Measurements from ENCODE around the gene FAM76B. TPM values are rescaled to one million over a fixed set of nuclear protein-coding genes. Genes with fewer than 3 reads are reported as not detected.
A peak's percentile ranks its signal among the peaks of the same experiment; 100 is the strongest.

FAM76B gene
- total and polyA plus RNA-seq, 9 of the 15 experiments (the other 6 are each of a cell fraction or from before 2014, with no cell fraction given): 22.5 to 60.0 (median 35.0) TPM

DNA sequence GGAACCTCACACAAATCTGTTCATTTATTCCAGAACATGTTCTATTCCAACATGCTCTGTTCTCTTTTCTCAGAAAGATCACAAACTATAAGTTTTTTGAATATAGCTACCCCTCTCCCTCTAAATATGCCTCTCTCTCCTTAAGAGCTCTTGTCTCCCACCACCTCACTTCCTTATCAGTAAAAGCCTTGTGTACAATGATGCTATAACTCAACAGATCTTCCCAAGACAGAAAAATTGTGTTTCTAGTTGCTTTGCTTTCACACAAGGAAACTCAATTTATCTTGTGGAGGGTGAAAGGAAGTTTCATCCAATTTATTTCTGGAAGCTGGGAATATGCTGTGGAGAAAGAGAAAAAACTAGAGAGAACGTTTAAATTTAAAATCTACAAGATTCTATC is 64.4 kb downstream of the FAM76B start (continued):
- TF ChIP-seq BDP1 (IDR thresholded peaks at IDR 0.05; ENCODE audit: insufficient read depth, insufficient read length) (no peak), U2AF1 (optimal IDR thresholded peaks at IDR 0.05; ENCODE audit: low read depth, low read length) (no peak), SMARCE1 (IDR thresholded peaks at IDR 0.05) (peak; percentile 62; the same call in 1 of the 2 replicates), CHD4 (IDR thresholded peaks at IDR 0.05; ENCODE audit: insufficient read depth, insufficient replicate concordance, low read depth, low read length, poor library complexity, severe bottlenecking) (no peak), ZNF212 (CRISPR knock-in tag; IDR thresholded peaks at IDR 0.05) (no peak), SAFB (IDR thresholded peaks at IDR 0.05; ENCODE audit: borderline replicate concordance, low read depth, low read length) (no peak), HNRNPLL (IDR thresholded peaks at IDR 0.05; ENCODE audit: low read depth, low read length, poor library complexity, severe bottlenecking) (no peak), PHB2 (IDR thresholded peaks at IDR 0.05; ENCODE audit: low read depth) (no peak), SUPT5H (IDR thresholded peaks at IDR 0.05) (no peak), CREM (IDR thresholded peaks at IDR 0.05; ENCODE audit: low read depth) (0 out of 2 replicates have a peak, but pooled peaks have one; percentile 11), CLOCK (CRISPR knock-in tag; IDR thresholded peaks at IDR 0.05; ENCODE audit: borderline replicate concordance) (no peak), EP300 (IDR thresholded peaks at IDR 0.05; ENCODE audit: low read length) (peak; percentile 55; the same call in 1 of the 2 replicates), SAFB2 (IDR thresholded peaks at IDR 0.05; ENCODE audit: borderline replicate concordance, low read depth, low read length, severe bottlenecking) (no peak), PRPF4 (IDR thresholded peaks at IDR 0.05; ENCODE audit: insufficient read depth, low read depth, low read length, poor library complexity, severe bottlenecking) (no peak), SAP30 (IDR thresholded peaks at IDR 0.05; ENCODE audit: borderline replicate concordance, insufficient read depth, low read depth, low read length, poor library complexity, severe bottlenecking) (no peak), CXXC5 (CRISPR knock-in tag; IDR thresholded peaks at IDR 0.05) (no peak), PTTG1 (tag; IDR thresholded peaks at IDR 0.05; ENCODE audit: low read depth) (no peak)
- TF ChIP-seq, protein P1, sequence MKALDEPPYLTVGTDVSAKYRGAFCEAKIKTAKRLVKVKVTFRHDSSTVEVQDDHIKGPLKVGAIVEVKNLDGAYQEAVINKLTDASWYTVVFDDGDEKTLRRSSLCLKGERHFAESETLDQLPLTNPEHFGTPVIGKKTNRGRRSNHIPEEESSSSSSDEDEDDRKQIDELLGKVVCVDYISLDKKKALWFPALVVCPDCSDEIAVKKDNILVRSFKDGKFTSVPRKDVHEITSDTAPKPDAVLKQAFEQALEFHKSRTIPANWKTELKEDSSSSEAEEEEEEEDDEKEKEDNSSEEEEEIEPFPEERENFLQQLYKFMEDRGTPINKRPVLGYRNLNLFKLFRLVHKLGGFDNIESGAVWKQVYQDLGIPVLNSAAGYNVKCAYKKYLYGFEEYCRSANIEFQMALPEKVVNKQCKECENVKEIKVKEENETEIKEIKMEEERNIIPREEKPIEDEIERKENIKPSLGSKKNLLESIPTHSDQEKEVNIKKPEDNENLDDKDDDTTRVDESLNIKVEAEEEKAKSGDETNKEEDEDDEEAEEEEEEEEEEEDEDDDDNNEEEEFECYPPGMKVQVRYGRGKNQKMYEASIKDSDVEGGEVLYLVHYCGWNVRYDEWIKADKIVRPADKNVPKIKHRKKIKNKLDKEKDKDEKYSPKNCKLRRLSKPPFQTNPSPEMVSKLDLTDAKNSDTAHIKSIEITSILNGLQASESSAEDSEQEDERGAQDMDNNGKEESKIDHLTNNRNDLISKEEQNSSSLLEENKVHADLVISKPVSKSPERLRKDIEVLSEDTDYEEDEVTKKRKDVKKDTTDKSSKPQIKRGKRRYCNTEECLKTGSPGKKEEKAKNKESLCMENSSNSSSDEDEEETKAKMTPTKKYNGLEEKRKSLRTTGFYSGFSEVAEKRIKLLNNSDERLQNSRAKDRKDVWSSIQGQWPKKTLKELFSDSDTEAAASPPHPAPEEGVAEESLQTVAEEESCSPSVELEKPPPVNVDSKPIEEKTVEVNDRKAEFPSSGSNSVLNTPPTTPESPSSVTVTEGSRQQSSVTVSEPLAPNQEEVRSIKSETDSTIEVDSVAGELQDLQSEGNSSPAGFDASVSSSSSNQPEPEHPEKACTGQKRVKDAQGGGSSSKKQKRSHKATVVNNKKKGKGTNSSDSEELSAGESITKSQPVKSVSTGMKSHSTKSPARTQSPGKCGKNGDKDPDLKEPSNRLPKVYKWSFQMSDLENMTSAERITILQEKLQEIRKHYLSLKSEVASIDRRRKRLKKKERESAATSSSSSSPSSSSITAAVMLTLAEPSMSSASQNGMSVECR (CRISPR knock-in tag; IDR thresholded peaks at IDR 0.05): no peak
- TF ChIP-seq, protein P2, sequence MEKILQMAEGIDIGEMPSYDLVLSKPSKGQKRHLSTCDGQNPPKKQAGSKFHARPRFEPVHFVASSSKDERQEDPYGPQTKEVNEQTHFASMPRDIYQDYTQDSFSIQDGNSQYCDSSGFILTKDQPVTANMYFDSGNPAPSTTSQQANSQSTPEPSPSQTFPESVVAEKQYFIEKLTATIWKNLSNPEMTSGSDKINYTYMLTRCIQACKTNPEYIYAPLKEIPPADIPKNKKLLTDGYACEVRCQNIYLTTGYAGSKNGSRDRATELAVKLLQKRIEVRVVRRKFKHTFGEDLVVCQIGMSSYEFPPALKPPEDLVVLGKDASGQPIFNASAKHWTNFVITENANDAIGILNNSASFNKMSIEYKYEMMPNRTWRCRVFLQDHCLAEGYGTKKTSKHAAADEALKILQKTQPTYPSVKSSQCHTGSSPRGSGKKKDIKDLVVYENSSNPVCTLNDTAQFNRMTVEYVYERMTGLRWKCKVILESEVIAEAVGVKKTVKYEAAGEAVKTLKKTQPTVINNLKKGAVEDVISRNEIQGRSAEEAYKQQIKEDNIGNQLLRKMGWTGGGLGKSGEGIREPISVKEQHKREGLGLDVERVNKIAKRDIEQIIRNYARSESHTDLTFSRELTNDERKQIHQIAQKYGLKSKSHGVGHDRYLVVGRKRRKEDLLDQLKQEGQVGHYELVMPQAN (IDR thresholded peaks at IDR 0.05; ENCODE audit: borderline replicate concordance): no peak

Measured in K562 (cell line).